T follicular helper cell (primary cell): Measurements from ENCODE around the gene TBCEL.

Source experiments
- DNase-seq: peaks from one replicate; pipeline ENCODE4 v3.0.0-alpha.2; 2020; ENCODE audit warnings: low read depth

The TBCEL gene

DNA sequence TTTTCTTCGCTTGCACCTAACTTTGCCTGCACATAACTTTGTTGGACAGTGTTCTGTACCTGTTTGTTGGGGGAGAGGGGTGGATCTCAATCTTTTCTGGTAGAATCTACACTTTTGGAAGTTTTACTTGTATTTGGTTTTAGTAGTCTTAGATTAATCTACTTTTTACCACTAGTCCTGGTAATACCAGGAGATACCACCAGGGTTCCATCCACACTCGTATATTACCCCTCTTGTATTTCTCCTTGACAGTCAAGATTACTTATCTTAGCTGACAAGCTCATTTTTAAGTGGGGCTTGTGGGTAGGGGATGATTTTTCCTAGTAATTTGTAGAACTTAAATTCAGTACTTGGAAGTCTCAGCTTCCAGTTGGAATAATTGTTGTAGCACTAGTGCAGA, 39.8 kb downstream of the TBCEL start:
- no peak for DNase-seq

DNA sequence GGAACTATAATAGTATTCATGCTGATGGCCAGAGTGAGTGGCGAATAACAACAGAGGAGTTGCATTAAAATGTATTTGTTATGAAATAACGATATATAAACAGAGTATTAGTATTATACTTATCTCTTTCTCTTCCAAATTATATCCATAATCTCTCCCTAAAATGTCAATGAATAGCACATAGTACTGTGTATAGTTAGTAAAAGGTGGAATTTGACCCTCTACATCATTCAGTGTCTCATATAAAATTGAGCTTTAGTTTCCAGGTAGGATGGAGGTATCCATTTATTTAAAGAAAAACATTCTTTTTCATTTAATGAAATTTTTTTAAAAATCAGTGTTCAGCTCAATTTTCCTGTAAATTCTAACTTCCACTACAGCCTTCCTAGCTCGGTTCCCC, 42.7 kb downstream of the TBCEL start:
- DNase-seq: no peak

DNA sequence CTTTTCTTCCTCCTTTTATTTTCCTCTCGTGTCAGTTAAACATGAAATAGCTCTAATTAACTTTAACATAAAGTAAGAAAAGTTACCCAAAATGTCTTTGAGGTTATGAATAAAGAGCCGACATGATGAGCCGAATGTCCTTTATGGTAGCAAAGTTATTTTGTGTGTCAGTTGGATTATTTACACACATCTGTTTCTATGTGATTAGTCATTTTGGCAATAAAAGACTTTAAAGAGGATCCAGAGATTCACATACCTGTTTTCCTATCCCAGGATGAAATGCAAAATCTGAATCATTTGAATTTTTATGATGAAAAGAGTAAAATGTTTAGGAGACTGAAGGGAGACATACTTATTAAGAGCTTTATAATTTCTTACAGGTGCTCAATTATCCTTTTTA, 43.1 kb downstream of the TBCEL start:
- DNase-seq: no peak

DNA sequence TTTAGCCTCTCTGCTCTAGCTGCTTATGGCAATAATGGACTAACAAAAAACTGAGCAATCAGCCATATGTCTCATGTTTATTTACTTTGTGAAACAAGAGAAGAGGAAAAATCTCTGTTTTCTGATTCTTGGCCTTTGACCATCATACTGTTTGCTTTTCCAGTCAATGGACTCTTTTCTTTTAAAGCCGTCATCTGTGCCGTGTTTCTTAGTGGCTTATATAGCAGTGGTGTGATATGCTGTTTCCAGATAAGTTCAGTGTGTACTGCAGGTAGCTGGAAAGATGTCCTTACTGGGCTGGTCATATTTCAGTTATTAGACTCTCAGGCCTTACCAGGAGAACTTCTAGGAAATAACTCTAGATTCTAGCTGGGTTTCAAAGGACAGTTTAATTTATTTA, 43.6 kb downstream of the TBCEL start:
- DNase-seq: no peak

DNA sequence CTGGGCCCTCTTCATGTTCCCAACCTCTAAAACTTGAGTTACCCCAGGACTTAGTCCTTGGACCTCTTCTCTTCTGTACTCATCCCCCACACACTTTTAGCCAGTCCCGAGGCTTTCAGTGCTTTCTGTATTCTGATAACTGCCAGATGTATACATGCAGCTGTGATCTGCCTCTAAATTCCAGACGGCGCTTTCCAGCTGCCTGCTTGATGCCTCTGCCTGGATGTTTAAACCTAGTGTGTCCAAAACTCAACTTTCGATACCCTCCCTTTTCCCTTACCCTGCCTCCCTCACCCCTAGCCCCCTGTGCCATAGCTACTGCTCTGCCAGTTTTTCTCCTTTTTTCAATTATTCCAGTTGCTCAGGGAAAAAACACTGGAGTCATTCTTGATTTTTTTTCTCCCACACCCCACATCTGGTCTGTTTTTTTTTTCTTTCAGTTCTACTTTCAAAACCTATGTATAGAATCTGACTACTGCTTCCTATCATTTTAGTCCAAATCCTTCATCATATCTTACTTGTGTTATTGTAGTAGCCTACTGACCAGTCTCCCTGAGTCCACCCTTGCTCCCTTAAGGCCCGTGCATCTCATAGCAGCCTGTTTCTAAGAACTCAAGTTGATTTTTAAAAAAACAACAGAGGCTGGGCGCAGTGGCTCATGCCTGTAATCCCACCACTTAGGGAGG, 44.2 kb downstream of the TBCEL start:
- DNase-seq: no peak

DNA sequence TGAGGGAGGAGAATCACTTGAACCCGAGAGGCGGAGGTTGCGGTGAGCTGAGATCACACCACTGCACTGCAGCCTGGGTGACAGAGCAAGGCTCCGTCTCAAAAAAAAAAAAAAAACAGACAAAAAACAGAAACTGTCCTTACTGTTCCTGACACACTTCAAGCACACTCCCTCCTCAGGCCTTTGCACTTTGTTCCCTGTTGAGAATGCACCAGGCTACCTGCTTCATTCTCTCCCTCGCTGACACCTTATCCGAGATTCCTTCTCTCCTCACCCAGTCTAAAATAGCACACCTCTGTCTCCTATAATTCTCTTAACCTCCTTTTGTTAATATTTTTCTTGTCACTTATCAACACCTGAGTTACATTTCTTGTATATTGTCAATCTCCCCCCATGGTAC, 44.9 kb downstream of the TBCEL start:
- DNase-seq: no peak

DNA sequence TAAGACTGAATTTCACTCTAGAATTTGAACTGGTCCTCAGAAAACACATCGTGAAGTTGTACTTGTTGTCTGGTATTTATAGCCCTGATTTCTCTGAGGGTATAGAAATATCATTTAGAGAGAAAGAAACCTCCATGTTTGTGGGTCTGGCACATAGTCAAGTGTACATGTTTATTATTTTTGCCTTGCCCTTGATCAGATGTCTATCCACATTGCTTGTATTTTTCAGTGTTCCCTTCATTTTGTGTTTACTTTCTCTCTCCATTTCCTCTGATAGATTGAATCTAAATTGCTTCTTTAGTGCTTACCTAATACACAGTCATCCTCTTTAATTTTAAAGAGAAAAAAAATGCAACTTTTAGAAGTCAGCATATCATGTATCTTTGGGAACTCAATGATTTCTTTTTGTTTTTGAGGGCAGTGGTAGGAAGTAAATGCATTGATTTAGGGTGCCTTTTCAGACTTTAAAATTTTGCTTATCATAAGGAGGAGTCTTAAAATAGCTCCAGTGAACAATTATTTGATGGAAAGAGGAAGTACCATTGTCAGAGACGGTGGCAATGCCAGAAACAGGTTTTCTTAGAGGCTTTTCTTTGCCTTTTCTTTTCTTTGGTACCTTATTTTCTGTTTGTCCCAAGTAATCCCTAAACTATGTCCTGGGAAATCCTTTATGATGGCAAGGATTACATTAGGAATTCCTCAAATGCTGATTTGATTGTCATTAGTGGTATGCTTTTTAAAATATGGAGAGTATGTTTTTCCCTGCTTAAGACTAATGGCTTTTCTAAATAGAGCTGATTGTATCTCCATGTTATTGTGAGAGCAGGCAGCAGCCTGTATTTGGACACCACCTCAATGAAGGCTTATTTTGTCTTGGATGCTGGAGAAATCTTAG, 47.3 kb downstream of the TBCEL start:
- DNase-seq: no peak

DNA sequence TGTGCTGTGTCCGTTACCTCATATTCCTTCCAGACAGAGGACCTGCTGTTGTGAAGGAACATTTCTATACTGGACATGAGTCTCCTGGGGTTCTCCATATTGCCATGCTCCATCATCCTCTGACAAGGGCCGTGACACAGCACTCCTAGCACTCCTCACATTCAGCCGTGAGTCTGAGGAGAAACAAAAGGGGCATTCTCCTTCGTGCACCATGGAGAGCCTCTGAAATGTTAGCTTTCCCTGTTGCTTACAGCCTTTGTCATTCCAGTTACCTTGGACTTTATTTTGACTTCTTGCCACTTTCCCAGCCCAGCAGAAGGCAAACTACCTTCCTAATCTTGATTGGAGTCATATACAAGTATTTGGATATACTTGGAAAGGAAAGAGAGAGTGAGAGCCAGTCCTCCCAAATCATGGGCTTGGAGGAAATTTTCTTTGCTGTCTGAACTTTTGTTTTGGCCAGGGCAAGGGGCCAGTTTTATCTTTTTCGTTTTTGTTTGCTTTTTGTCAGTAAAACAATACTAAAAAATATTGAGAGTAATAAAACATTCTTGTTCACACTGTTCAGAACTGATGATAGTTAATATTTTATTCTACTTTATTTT, 48.0 kb downstream of the TBCEL start:
- no peak for DNase-seq

DNA sequence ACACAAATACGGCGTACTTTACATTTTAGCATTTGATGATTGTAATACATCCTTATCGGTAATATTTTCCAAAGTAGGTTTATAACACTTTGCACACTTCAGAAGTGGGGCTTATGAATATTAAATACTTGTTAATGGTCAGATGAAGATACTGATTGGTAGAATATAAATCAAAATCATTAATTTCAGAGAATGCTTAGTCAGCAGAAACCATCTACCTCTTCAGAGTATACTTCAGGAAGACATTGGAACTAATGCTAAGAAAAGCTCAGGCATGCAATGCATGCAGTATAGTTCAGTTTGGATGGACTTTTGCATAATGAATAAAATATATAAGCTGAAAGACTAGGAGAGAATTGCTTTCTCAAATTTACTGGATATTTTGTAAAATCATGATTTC, 57.4 kb downstream of the TBCEL start:
- DNase-seq: no peak

DNA sequence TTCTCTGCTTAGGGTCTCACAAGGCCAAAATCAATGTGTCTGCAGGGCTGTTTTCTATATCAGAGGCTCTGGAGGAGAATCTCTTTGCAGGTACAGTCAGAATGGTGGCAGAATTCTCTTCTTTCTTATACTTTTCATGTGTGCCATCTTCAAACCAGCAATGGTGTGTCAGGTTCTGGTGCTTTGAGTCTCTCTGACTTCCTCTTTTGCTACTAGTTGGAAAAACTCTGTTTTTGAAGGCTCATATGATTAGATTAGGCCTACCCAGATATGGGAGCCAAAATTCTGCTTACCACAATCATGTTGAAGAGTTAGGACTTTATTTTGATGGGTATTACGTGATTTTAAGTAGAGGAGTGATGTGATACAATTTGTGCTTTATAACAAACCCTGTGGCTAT, 58.3 kb downstream of the TBCEL start:
- DNase-seq: no peak

DNA sequence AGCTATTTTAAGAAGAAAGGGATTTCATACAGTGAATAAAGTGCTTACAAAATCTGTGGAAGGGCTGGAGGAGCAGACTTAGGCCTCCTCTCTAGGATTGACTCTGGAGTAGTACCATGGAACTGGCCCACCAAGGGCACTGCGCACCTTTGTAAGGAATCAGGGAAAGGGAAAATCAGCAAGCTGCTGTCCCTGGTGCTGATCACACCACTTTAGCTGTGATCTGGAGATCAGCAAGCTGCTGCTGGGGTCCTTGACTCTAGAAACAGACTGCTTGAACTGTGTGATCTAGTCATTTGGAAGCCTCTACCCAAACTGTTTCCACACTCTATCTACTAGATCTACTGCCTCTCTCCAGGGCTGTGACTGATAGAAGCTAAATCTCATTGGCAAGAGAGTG, 58.8 kb downstream of the TBCEL start:
- no peak for DNase-seq

DNA sequence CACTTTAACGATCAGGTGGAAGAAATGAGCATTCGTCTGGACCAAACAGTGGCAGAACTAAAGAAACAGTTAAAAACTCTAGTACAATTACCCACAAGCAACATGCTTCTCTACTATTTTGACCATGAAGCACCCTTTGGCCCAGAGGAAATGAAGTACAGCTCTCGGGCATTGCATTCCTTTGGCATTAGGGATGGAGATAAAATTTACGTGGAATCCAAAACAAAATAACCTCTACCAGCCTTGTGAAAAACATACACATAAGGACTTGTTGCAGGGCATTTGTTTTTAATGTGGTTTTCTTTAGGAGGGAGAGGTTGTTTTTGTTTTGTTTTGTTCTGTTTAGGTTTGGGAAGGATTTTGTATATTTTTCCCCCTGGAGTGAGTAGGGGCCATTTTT, 63.0 kb downstream of the TBCEL start:
- DNase-seq: no peak

DNA sequence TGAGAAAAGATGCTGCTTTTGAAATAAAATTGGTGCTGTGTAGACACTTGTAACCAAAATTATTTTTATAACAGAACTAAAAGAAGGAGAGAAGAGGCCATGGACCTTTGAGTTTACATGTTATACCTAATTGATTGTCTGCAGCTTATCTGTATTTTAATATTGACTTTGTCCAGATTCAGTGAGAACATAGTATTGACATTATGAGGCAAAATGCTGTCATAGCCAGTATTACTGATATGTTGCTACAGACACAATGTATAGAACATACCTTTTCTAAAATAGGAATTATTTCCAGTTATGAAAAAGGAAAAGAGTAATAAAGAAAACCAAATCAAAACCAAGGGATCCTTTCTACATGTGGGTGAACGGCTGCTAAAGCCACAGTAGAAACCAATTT, 65.7 kb downstream of the TBCEL start:
- DNase-seq: no peak

DNA sequence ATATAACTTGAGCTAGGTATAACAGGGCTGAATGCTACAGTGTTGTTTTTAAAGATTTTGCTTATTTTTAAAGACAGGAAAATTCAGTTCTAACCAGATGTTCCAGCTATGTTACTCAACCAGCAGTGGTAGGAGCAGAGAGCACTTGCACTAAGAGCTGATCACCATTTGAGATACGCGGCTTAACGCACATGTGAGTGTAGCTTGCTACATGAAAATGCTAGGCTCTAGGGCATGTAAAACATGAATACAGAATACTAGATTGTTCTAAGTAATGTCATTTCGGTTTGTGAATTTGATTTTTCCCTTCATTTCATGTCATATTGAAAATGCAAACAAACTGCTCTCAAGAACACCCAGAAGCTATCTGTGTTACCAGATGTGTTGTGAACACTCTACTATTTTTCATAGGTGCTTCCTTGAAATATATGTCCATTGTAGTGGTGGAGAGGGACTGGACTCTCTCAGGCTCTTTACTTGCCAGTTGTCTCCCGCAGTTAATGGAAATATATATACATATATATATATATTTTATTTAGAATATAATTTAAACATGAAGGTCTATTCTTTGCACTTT, 66.3 kb downstream of the TBCEL start:
- no peak for DNase-seq

DNA sequence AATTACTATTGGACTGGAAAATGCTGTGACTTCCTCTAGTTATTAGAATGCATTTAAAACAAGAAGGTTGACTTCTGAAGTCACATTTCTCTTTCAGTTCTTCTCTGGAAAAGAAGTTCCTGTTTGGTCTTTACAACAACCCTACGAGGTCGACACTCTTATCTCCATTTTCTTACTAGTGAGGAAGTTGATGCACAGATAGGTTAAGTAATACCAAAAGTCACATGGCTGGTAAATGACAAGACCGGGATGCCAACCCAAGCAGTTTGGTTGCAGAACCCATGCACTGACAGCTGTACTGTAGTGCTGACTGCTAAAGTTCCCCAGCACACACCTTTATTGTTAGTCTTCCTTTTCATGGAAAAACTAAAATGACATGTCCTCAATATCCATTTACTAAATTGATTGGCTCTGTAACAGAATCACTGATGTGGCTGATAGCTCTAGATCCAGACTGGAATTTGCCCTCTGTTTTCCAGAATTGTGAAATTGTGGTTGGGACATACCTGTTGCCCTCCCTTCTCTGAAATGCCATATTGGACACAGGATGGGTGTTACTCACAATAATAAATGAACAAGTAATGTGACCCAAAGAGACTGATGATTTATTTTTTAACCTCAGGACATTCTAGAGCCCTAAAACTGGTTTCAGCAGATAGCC, 67.7 kb downstream of the TBCEL start:
- DNase-seq: no peak

DNA sequence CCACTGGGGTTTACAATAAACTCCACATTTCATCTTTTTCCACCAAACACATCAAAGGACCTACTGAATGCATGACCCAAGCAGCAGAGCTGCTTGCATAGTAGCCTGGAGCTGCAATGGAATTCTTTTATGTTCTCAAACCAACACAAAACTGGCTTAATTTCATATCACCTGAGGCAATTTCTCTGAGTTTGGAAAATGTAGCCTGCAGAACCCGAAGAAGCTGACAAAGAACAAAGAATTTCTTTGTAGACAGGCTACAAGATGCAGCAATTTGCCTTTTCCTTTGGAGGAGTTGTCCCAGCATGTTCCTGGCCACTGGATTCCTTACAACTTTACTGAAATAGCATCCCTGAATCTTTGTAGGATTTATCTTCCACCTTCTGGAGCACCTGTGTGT, 71.7 kb downstream of the TBCEL start:
- no peak for DNase-seq

DNA sequence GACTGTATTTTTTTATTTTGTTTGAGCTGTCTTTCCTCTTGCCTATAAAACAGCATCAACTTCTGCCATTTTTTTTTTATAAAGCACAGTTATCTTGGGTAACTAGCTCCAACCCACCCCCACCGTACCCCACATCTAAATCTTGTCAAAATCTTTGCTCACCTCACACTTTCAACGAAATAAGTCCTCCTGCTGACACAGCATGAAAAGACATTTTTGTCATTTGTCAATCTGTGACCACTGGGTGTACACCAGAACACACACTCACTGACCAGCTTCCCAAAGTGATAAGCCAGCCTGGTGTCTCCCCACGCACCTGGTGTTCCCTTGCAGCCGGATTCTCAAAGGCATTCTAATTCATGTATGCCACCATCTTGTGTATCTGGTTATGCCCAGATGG, 75.5 kb downstream of the TBCEL start:
- DNase-seq: no peak

DNA sequence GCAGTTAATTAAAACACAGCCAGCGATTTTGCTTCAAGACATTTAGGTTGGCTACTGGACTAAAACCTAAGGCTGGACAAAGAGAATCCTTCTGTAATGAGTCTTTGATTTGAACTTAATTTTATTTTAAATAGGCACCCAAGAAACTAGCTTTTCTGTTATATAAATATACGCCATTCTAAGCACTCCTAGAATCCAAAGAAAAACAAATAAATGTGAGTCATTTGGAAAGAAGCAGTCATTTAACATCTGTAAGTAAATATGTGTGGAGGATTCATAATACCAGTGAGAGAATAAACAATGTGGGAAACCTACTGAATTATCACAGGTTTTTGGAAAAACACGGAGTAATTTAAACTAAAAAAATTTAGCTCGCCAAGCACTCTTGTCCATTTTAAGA, 76.0 kb downstream of the TBCEL start:
- no peak for DNase-seq

DNA sequence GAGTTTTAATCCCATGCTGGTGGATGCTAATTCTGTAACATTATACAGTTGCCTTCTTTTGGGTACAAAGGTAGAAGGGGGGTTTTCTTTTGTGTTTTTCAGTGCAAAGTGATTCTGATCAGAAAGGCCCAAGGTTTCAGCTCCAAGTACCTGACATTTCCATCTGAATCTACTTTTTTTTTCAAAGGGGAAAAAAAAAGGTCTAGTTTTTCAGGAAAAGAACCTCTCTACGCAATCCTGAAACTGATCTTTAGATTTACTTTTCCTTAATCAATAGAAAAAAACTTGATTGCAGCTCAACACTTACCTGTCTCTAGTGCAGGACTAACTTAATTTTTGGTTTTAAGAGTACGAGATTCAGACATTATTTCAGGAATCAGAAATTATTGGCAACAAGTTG, 77.0 kb downstream of the TBCEL start, which contains the start of gene TECTA:
Gene TECTA (plus strand): TSS at position 301 of the 400 bp plus-strand sequence. CDS start 1,423 bp downstream, outside the sequence.
- no peak for DNase-seq

DNA sequence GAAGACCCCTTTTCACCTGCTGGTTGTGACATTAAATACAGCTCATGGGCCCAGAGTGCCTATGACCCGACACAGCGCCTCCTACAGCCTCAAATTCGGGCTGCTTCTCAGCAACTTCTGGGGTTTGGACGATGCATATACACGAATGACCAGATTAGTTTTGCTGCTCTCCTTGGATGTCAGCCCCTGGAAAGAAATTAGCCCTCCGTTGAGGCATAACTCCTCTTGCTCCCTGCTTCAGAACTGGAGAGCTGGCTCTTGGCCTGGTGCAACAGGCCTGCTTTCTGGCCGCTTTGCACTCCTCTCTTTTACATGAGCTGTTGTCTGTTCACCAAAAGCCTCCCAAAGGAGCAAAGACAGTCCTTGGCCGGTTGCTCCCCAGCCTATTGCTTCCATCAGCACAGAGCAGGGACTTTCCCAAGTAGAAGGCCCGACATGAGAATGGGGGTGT, 80.4 kb downstream of the TBCEL start:
- DNase-seq: no peak

DNA sequence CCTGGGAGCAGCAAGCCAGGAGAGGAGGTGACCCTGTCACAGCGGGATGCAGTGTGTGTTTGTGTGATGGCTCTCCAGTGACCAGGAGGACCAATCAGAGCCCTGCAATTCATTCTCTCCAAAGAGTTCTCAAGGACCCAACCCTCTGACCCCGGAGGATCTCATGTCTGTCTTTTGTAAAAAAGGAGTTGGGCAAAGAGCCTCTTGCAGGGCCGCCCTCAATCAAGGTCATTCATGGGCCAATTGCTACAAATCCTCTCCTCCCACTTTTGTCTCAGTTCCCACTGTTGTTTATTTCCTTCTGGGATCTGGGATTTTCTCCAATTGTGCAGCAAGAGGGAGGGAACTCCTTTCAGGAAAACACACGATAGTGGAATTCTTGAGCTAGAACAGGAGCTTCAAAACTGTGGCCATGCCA, 81.2 kb downstream of the TBCEL start:
- DNase-seq: no peak
